Measurements from ENCODE around the gene PAPPA.

- no peak for TF ChIP-seq EZH2 (IDR thresholded peaks at IDR 0.05; ENCODE audit: low read depth)
- TF ChIP-seq CTCF (conservative IDR thresholded peaks at IDR 0.05) = no peak
Observed at GRCh38 chr9:116450378-116451139, 297.0 kb downstream of the PAPPA start.

Measured in PC-9 (cell line).